NT2/D1 (cell line): ENCODE results near the gene LRRC31.

ENCODE experiments used
- SUZ12 ChIP-seq: IDR thresholded peaks from 2 replicates; pipeline ENCODE4 v1.6.1; 2011; ENCODE audit not compliant: insufficient read length, insufficient read depth; ENCODE audit errors: extremely low read depth
- YY1 ChIP-seq: IDR thresholded peaks from 2 replicates; pipeline ENCODE4 v1.6.1; 2011; ENCODE audit not compliant: insufficient read length, insufficient read depth

- TF ChIP-seq YY1 (no peak), SUZ12 (no peak)
Measured at GRCh38 chr3:169818316-169818715, 51.4 kb downstream of the LRRC31 start.
